Breast epithelium (tissue), 3 donors: Measurements from ENCODE around the gene KLHL5.

Experiments
- CTCF ChIP-seq, 3 donors: fragments of 450-650 bp; IDR thresholded peaks; one replicate each; pipeline ENCODE4 v1.5.1; 2016 to 2017; ENCODE audit warnings: antibody characterized with exemption in 3 of 3, mild to moderate bottlenecking in 3 of 3, moderate library complexity in 3 of 3
- POLR2A ChIP-seq: fragments of 450-650 bp; IDR thresholded peaks from one replicate; pipeline ENCODE4 v1.6.1; 2016; ENCODE audit warnings: antibody characterized with exemption, mild to moderate bottlenecking, moderate library complexity

- TF ChIP-seq CTCF (IDR thresholded peaks at IDR 0.05) (no peak), POLR2A (no peak)
These were observed 37.6 kb upstream of the KLHL5 start for GRCh38 chr4:39024311-39024865.
